ENCODE data around the gene ASCC1. TPM values are rescaled to one million over a fixed set of nuclear protein-coding genes. Genes with fewer than 3 reads are reported as not detected.

Gene ASCC1
- total and polyA plus RNA-seq, 8 donors: 5.4 to 26.0 (median 16.0) TPM

DNA sequence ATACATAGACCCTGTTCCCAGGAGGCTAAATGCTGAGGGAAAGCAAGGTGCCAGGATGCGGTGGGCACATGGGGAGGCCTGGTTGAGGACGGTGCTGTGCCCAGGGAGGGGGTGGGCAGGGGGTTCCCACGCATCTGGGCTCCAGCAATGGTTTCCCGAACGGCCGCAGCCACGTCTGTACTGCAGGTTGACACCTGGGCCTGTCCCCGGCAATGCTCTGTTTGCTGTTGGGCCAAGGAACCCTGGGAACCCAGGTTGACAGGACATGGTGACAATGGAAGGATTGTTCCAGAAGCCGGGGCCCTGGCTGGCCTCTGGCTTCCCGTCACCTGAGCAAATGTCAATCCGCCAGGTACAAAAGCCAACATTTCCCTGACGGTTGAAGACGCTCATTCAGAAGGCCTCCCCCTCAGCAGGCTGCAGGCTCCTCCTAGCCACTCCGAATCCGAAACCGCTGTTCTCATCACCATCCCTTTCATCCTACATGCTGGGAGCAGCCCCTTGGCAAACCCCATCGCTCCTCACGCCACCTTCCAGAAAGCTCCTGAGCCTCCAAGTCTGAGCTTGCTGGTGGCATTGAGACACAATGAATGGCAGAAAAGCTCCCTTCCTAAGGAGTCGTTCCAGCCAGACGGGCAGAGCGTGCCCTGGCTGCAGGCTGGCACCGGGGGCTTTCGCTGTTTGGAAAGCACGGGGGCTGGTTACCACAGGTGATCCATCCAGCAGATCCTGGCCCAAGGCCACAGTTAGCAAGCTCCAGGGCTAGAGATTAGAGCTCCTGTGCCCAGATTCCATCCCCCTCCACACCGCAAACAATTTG is 158.9 kb downstream of the ASCC1 start:
- peak; percentile 68 to 90 (median 73) for DNase-seq
- Histone ChIP-seq H3K4me3 (no peak overlapping the region), H3K9me3 (no peaks in the 10 kb centered on the region), H3K36me3 (no peaks in the 10 kb centered on the region), H3K27ac (peak overlapping the region in 3 of 4 donors; percentile 53 to 77 (median 69)), H3K4me1 (peaks cover 7 to 23% (median 22%) of the 10 kb centered on the region in 3 donors), H3K27me3 (no peaks in the 10 kb centered on the region)
- FAIRE-seq: no peak
- peak; percentile 75 to 87 (median 81) for ATAC-seq
- intact Hi-C loops (cut with DNase I): loop anchor here in 1 of 3 donors (10.0 kb wide), 1 partner anchor 288 kb away; no protein-coding TSS in a partner anchor
- WGBS, 2 donors: 25% methylated on average over 24 to 25 of the region's 25 CpGs
- TF ChIP-seq CTCF (IDR thresholded peaks at IDR 0.05): no peak

DNA sequence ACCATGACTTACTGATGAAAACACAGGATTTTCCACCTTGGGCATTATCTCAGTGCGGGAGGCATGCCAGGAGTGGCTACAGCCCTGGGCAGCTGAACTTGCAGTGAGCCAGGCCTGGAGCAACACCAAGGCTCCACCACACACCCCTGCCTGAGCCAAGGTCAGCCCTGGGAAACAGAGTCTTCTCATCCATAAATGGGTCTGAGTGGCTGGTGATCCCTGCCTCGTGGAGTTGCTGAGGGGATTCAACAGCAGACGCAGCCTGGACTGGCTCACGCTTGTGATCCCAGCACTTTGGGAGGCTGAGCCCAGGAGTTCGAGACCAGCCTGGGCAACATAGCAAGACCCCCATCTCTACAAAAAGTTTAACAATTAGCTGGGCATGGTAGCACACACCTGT is 160.0 kb downstream of the ASCC1 start:
- Histone ChIP-seq H3K4me3 (no peak overlapping the region), H3K27ac (peak overlapping the region in 1 of 4 donors; percentile 69), H3K27me3 (no peaks in the 10 kb centered on the region), H3K9me3 (no peaks in the 10 kb centered on the region), H3K4me1 (peaks cover 7 to 23% (median 22%) of the 10 kb centered on the region in 3 donors), H3K36me3 (no peaks in the 10 kb centered on the region)
- FAIRE-seq (no peak), ATAC-seq (peak; percentile 85 to 90 (median 87)), DNase-seq (peak; percentile 76 to 94 (median 91))
- 37 to 40% methylated on average over 5 of the region's 5 CpGs for WGBS, 2 donors
- intact Hi-C loops (cut with DNase I): loop anchor here in 1 of 3 donors (10.0 kb wide), 1 partner anchor 289 kb away; no protein-coding TSS in a partner anchor
- TF ChIP-seq CTCF (IDR thresholded peaks at IDR 0.05): no peak

- TF ChIP-seq CTCF (IDR thresholded peaks at IDR 0.05): no peak
- no peak for FAIRE-seq
- no peaks in the 10 kb centered on the region for H3K9me3 ChIP-seq
- no peaks in the 10 kb centered on the region for H3K27me3 ChIP-seq
- H3K4me1 ChIP-seq: peaks cover 7 to 23% (median 22%) of the 10 kb centered on the region in 3 donors
- no peak overlapping the region for H3K27ac ChIP-seq
- WGBS, 2 donors: 93 to 96% methylated on average over 7 of the region's 7 CpGs
- no peak for ATAC-seq
- intact Hi-C loops (cut with DNase I): loop anchor here in 1 of 3 donors (10.0 kb wide), 1 partner anchor 291 kb away; no protein-coding TSS in a partner anchor
- no peaks in the 10 kb centered on the region for H3K36me3 ChIP-seq
- H3K4me3 ChIP-seq: no peak overlapping the region
- peak in 1 of 6 donors; percentile 70 for DNase-seq
Observed at GRCh38 chr10:72053690-72054089, 162.4 kb downstream of the ASCC1 start.

- no peak overlapping the region for H3K4me3 ChIP-seq
- no peak overlapping the region for H3K27ac ChIP-seq
- TF ChIP-seq CTCF (IDR thresholded peaks at IDR 0.05): no peak
- FAIRE-seq: no peak
- H3K9me3 ChIP-seq: no peaks in the 10 kb centered on the region
- no peak for ATAC-seq
- intact Hi-C loops (cut with DNase I): loop anchor here in 1 of 3 donors (10.0 kb wide), 1 partner anchor 294 kb away; no protein-coding TSS in a partner anchor
- H3K4me1 ChIP-seq: peaks cover 2 to 6% (median 3%) of the 10 kb centered on the region in 3 donors
- no peaks in the 10 kb centered on the region for H3K36me3 ChIP-seq
- no peaks in the 10 kb centered on the region for H3K27me3 ChIP-seq
- WGBS, 2 donors: 61 to 63% methylated on average over 3 of the region's 3 CpGs
- no peak for DNase-seq
Observed at GRCh38 chr10:72050873-72051272, 165.2 kb downstream of the ASCC1 start.

Measured in pancreas (tissue), 10 donors.